Colonic mucosa (tissue), 4 donors: ENCODE measurements around the gene BMS1. TPM values are rescaled to one million over a fixed set of nuclear protein-coding genes. Genes with fewer than 3 reads are reported as not detected.
"Not testable (repeated sequence)": the region's sequence is repeated elsewhere in the genome, so short reads cannot be mapped to it uniquely, and the experiment has no call there.

ENCODE experiments used
- DNase-seq: peaks from one replicate; pipeline ENCODE4 v3.0.0-alpha.2; 2020
- H3K27ac ChIP-seq: fragments of 200-600 bp; one replicate; pipeline ENCODE4 v1.8.0; 2021
- H3K27me3 ChIP-seq: fragments of 200-600 bp; one replicate; pipeline ENCODE4 v1.8.0; 2021
- H3K36me3 ChIP-seq: fragments of 200-600 bp; one replicate; pipeline ENCODE4 v1.8.0; 2021
- H3K4me1 ChIP-seq: fragments of 200-600 bp; one replicate; pipeline ENCODE4 v1.8.0; 2021; ENCODE audit warnings: mild to moderate bottlenecking
- H3K4me3 ChIP-seq: fragments of 200-600 bp; one replicate; pipeline ENCODE4 v1.8.0; 2021
- H3K9ac ChIP-seq, 2 donors: one replicate each; pipeline ENCODE4 v1.7.0; 2013; ENCODE audit warnings: control low read depth in 2 of 2, low read depth in 2 of 2, low read length in 2 of 2
- H3K9me3 ChIP-seq: fragments of 200-600 bp; one replicate; pipeline ENCODE4 v1.8.0; 2021
- intact Hi-C: fragments of 100-400 bp; cut with DNase I; formaldehyde crosslinking; loops from one replicate; pipeline ENCODE4 v1.14.1; 2022
- total RNA-seq, 2 donors: library from RNA; stranded (reverse); fragmentation: NEBNext Ultra II Directional in 1 of 2; extraction: Animal tissue kit (Norgen Biotek cat#: 25700) in 1 of 2; gene quantifications; one replicate each; pipeline ENCODE4 v1.2.1, GENCODE V29; 2021
- TF ChIP-seq, protein P1 (sequence below): fragments of 200-600 bp; IDR thresholded peaks from one replicate; pipeline ENCODE4 v1.8.0; 2022; ENCODE audit warnings: antibody characterized with exemption, mild to moderate bottlenecking
- donor health status: healthy.
- donor health status: DM: no; HTN: no; CAD: no.
- donor health status: DM: no; HTN: no; CAD: no.

The BMS1 gene
- total RNA-seq, 2 donors from 2014 or later = 11.4 to 14.6 TPM

DNA sequence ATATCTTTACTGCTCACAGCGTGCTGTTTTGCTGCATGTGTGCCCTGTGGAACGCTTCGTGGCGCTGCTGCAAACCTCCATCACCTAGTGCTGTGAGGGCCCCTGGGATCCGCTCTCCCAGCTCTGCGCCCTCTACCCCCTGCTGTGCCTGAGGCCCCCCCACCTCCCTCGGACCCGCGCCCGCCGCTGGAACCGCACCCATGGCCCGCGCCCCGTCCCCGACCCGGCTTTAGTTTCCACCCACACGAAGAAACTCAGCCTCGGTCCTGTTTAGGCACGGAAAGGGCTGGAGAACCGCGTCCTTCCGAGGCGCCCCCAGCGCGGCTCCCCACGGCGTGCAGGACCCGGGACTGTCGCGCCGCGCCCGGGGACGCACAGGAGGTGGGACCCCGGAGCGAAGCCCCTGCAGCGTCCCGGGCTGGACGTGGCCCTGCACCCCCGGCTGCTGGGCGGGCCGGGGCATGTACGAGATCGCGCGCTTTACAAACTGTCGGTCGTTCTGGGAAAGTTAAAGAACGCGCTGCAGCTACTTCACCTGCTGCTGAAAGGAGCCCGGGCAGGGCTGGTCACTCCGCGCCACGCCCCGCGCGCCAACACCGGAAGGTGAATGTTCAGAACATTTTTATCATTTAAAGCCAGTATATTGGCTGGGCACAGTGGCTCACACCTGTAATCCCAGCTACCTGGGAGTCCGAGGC is 54.3 kb downstream of the BMS1 start:
- no peak for DNase-seq
- H3K9ac ChIP-seq = no peak overlapping the region

DNA sequence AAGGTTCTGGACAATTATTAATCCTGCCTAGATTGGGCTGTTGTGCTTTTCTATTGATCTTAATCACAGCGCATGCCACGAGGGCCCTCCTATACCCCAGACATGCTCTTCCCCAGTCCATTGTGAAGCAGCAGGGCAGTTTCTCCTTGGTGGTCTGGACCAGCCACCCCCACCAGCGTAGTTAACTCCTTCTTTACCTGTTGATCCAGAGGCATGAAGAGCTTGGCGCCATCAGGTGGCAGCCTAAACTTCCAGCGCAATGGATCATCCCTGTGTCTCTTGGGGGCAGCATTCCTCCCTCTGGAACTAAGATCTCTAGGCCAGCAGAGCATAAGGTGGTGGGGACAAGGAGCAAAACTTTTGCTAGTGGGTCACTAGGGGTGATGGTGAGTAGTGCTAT is 62.2 kb downstream of the BMS1 start:
- H3K36me3 ChIP-seq, H3K4me3 ChIP-seq, H3K9me3 ChIP-seq, intact Hi-C loops, DNase-seq, H3K4me1 ChIP-seq, H3K27me3 ChIP-seq, H3K27ac ChIP-seq, H3K9ac ChIP-seq: not testable (repeated sequence)

More for the DNA sequence above, 54.3 kb downstream of the BMS1 start:
- intact Hi-C loops = no loop called here
- Histone ChIP-seq H3K27me3 (peaks cover 5% of the 10 kb centered on the region), H3K27ac (no peak overlapping the region), H3K36me3 (no peaks in the 10 kb centered on the region), H3K4me1 (no peaks in the 10 kb centered on the region), H3K4me3 (peak overlapping the region; percentile 35), H3K9me3 (no peaks in the 10 kb centered on the region)
- TF ChIP-seq, protein P1, sequence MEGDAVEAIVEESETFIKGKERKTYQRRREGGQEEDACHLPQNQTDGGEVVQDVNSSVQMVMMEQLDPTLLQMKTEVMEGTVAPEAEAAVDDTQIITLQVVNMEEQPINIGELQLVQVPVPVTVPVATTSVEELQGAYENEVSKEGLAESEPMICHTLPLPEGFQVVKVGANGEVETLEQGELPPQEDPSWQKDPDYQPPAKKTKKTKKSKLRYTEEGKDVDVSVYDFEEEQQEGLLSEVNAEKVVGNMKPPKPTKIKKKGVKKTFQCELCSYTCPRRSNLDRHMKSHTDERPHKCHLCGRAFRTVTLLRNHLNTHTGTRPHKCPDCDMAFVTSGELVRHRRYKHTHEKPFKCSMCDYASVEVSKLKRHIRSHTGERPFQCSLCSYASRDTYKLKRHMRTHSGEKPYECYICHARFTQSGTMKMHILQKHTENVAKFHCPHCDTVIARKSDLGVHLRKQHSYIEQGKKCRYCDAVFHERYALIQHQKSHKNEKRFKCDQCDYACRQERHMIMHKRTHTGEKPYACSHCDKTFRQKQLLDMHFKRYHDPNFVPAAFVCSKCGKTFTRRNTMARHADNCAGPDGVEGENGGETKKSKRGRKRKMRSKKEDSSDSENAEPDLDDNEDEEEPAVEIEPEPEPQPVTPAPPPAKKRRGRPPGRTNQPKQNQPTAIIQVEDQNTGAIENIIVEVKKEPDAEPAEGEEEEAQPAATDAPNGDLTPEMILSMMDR = no peak

DNA sequence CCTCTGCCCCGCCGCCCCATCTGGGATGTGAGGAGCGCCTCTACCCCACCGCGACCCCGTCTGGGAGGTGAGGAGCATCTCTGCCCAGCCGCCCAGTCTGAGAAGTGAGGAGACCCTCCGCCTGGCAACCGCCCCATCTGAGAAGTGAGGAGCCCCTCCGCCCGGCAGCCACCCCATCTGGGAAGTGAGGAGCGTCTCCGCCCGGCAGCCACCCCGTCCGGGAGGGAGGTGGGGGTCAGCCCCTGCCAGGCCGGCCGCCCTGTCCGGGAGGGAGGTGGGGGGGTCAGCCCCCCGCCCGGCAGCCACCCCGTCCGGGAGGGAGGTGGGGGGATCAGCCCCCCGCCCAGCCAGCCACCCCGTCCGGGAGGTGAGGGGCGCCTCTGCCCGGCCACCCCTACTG is 64.7 kb downstream of the BMS1 start:
- intact Hi-C loops = not testable (repeated sequence)

DNA sequence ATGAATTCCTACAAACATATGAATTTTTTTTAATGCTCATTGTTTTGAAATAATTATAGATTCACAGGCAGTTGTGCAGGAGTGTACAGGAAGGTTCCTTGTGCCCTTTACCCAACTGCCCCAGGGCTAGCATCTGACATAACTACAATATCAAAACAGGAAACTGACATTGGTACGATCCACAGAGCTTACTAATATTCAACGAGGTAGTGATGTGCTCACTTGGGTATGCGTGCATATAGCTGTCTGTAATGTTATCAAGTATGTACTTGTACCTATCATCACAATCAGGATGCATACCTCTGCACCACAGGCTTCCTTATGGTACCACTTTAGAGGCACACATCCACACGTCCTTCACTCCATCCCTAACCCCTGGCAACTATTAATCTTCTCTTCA is 68.3 kb downstream of the BMS1 start:
- no peak overlapping the region for H3K27ac ChIP-seq
- H3K27me3 ChIP-seq = no peaks in the 10 kb centered on the region
- no peak overlapping the region for H3K9ac ChIP-seq
- H3K4me3 ChIP-seq = no peak overlapping the region
- no peak for DNase-seq
- no peaks in the 10 kb centered on the region for H3K36me3 ChIP-seq
- TF ChIP-seq, protein P1 = no peak
- H3K9me3 ChIP-seq = no peaks in the 10 kb centered on the region
- H3K4me1 ChIP-seq = no peaks in the 10 kb centered on the region
- intact Hi-C loops = no loop called here

More for the DNA sequence above, 64.7 kb downstream of the BMS1 start:
- H3K36me3 ChIP-seq, H3K27ac ChIP-seq, H3K9ac ChIP-seq, H3K27me3 ChIP-seq, DNase-seq, H3K4me1 ChIP-seq, H3K9me3 ChIP-seq, H3K4me3 ChIP-seq: not testable (repeated sequence)

DNA sequence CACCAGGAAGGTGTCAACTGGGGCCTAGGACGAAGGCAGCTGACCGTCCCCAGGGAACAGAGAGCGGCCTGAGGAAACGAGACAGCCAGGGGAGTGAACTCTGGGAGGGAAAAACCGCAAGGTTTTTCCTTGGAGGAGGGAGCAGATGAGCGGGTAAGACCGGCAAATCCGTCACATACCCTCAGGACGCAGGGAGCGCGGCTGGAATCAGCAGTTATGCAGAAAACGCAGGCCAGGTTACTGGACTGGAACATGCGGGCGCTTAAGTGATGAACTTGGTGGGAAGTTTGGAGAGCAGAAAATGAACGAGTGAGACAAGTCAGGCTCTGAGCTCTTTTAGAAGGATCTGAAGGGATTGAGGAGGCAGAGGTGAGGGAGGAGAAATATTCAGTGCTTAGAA is 76.7 kb downstream of the BMS1 start:
- H3K9ac ChIP-seq = no peak overlapping the region
- no peak for DNase-seq
- no peak overlapping the region for H3K4me3 ChIP-seq
- H3K27ac ChIP-seq = no peak overlapping the region
- H3K36me3 ChIP-seq = no peaks in the 10 kb centered on the region
- TF ChIP-seq, protein P1 = no peak
- no peaks in the 10 kb centered on the region for H3K4me1 ChIP-seq
- no peaks in the 10 kb centered on the region for H3K27me3 ChIP-seq
- intact Hi-C loops = no loop called here
- H3K9me3 ChIP-seq = no peaks in the 10 kb centered on the region

DNA sequence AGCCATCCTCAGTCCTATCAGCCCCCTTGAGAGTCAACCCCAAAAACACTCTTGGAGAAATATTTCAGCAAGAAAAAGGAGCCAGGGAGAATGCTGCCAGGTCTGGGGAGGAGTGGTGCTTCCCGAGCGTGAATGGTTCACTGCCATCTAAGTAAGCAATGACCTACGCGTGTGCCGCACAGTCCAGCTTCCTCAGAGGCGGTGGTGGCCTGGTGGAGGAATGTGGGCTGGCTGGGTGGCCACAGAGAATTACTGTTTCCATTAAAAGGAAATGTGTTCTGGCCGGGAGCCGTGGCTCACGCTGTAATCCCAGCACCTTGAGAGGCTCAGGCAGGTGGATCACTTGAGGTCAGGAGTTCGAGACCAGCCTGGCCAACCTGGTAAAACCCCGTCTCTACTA is 77.4 kb downstream of the BMS1 start:
- not testable (repeated sequence) for H3K27me3 ChIP-seq, H3K4me1 ChIP-seq, H3K36me3 ChIP-seq, H3K9me3 ChIP-seq, H3K9ac ChIP-seq, DNase-seq, H3K27ac ChIP-seq, H3K4me3 ChIP-seq
- intact Hi-C loops = loop anchor here (5.0 kb wide), 1 partner anchor 108 kb away; no protein-coding TSS in a partner anchor

DNA sequence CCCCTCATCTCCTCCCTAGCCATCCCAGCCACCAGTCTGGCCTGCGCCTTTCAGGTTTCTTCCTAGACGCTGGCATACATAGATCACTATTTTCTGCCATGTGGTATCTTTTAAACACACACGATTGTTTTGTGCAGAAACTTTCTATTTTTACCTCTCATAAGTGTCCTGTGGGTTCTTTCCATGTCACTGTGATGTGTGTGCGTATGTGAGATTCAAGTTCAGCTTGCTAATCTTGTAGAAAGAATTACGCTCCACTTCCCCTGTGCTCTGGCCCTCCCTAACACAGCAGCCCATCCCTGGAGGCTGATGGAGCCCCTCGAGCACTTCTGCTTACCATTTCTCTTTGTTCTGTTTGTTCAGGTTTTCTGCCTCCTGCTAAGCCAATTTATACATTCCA is 80.2 kb downstream of the BMS1 start:
- H3K27ac ChIP-seq, H3K36me3 ChIP-seq, H3K27me3 ChIP-seq, H3K9me3 ChIP-seq, H3K4me3 ChIP-seq, H3K9ac ChIP-seq, H3K4me1 ChIP-seq, DNase-seq: not testable (repeated sequence)
- intact Hi-C loops = loop anchor here (5.0 kb wide), 1 partner anchor 110 kb away; no protein-coding TSS in a partner anchor
